Measurements from ENCODE around the gene CYSTM1. TPM values are rescaled to one million over a fixed set of nuclear protein-coding genes. Genes with fewer than 3 reads are reported as not detected.

Gene CYSTM1
- polyA plus RNA-seq, 2 of the 4 experiments (the other 2 are of a cell fraction): 76.8 to 103 TPM

GRCh38 chr5:140152022-140152999, 22.7 kb upstream of the CYSTM1 start:
- no peak for ATAC-seq

GRCh38 chr5:140153255-140153654, 21.7 kb upstream of the CYSTM1 start:
- CTCF ChIA-PET: interaction anchor here (1.1 to 12.9 kb wide), 8 partner anchors 9 to 110 kb away, joined by 3 to 149 read pairs (median 4); partner anchors contain the start of gene NRG2
- Histone ChIP-seq H3K4me3 (no peak overlapping the region), H3K9me3 (no peaks in the 10 kb centered on the region), H3K27ac (no peak overlapping the region), H3K4me2 (no peak overlapping the region), H3K4me1 (peaks cover 4% of the 10 kb centered on the region; the same call in 1 of the 3 replicates)
- TF ChIP-seq MAFK (IDR thresholded peaks at IDR 0.05; ENCODE audit: partially characterized antibody) (no peak), NFE2L2 (conservative IDR thresholded peaks at IDR 0.05; ENCODE audit: low read length) (no peak), CBX8 (IDR thresholded peaks at IDR 0.05) (no peak), ZSCAN20 (CRISPR knock-in tag; IDR thresholded peaks at IDR 0.05) (no peak), FOSL2 (IDR thresholded peaks at IDR 0.05) (no peak), FOSL2 (CRISPR knock-in tag; IDR thresholded peaks at IDR 0.05) (no peak), KDM5A (IDR thresholded peaks at IDR 0.05) (no peak), JUNB (IDR thresholded peaks at IDR 0.05) (no peak), RARB (CRISPR knock-in tag; IDR thresholded peaks at IDR 0.05) (no peak), HOXA7 (CRISPR knock-in tag; IDR thresholded peaks at IDR 0.05) (no peak), HEYL (CRISPR knock-in tag; IDR thresholded peaks at IDR 0.05) (no peak), CHD2 (IDR thresholded peaks at IDR 0.05; ENCODE audit: low read length, partially characterized antibody) (no peak), HMGXB4 (CRISPR knock-in tag; IDR thresholded peaks at IDR 0.05; ENCODE audit: borderline replicate concordance) (no peak), CHD4 (IDR thresholded peaks at IDR 0.05; ENCODE audit: borderline replicate concordance) (no peak), EHF (CRISPR knock-in tag; IDR thresholded peaks at IDR 0.05) (no peak), ZC3H11A (IDR thresholded peaks at IDR 0.05) (no peak), ZFP36 (IDR thresholded peaks at IDR 0.05; ENCODE audit: borderline replicate concordance, partially characterized antibody) (no peak), FOSB (CRISPR knock-in tag; IDR thresholded peaks at IDR 0.05) (no peak), SMC3 (IDR thresholded peaks at IDR 0.05) (no peak), BHLHE40 (IDR thresholded peaks at IDR 0.05; ENCODE audit: low read depth, low read length) (no peak)
- WGBS (ENCODE audit: missing lambda C conversion rate): 71% methylated on average over 7 of the region's 7 CpGs
- DNase-seq (ENCODE audit: low read depth in 1 of 2, low spot score in 1 of 2): no peak
- POLR2A ChIA-PET: no interaction called here
- no peak for ATAC-seq
- no peak for FAIRE-seq

More at GRCh38 chr5:140152022-140152999, 22.7 kb upstream of the CYSTM1 start:
- no peak overlapping the region for H3K27ac ChIP-seq
- peaks cover 4% of the 10 kb centered on the region; the same call in 1 of the 3 replicates for H3K4me1 ChIP-seq
- no peaks in the 10 kb centered on the region for H3K9me3 ChIP-seq
- ChIA-PET CTCF (interaction anchor here (0.8 to 12.9 kb wide), 8 partner anchors 8 to 80 kb away, joined by 3 to 149 read pairs (median 4); no protein-coding TSS in a partner anchor), POLR2A (no interaction called here)
- DNase-seq (ENCODE audit: low read depth in 1 of 2, low spot score in 1 of 2): no peak
- WGBS (ENCODE audit: missing lambda C conversion rate): 74% methylated on average over 20 of the region's 23 CpGs
- FAIRE-seq: no peak
- no peak overlapping the region for H3K4me2 ChIP-seq
- no peak overlapping the region for H3K4me3 ChIP-seq
- TF ChIP-seq NFE2L2 (conservative IDR thresholded peaks at IDR 0.05; ENCODE audit: low read length) (no peak), FOSB (CRISPR knock-in tag; IDR thresholded peaks at IDR 0.05) (no peak), RCOR1 (IDR thresholded peaks at IDR 0.05; ENCODE audit: low read depth, low read length) (no peak)

- H3K4me2 ChIP-seq: no peak overlapping the region
- H3K4me3 ChIP-seq: no peak overlapping the region
- ChIA-PET POLR2A (no interaction called here), CTCF (interaction anchor here (1.0 to 12.9 kb wide), 12 partner anchors 10 to 379 kb away, joined by 3 to 149 read pairs (median 4); partner anchors contain the start of gene NRG2)
- WGBS (ENCODE audit: missing lambda C conversion rate): 60% methylated on average over 8 of the region's 8 CpGs
- no peak for DNase-seq (ENCODE audit: low read depth in 1 of 2, low spot score in 1 of 2)
- FAIRE-seq: no peak
- no peak overlapping the region for H3K27ac ChIP-seq
- no peaks in the 10 kb centered on the region for H3K9me3 ChIP-seq
- peaks cover 4% of the 10 kb centered on the region; the same call in 1 of the 3 replicates for H3K4me1 ChIP-seq
- no peak for ATAC-seq
- no peak for TF ChIP-seq NFE2L2 (conservative IDR thresholded peaks at IDR 0.05; ENCODE audit: low read length)
- no peak for TF ChIP-seq RNF2 (IDR thresholded peaks at IDR 0.05; ENCODE audit: borderline replicate concordance, low read depth)
- no peak for TF ChIP-seq HEYL (CRISPR knock-in tag; IDR thresholded peaks at IDR 0.05)
- no peak for TF ChIP-seq ESRRA (IDR thresholded peaks at IDR 0.05; ENCODE audit: borderline replicate concordance, low read length)
- no peak for TF ChIP-seq ATOH8 (CRISPR knock-in tag; IDR thresholded peaks at IDR 0.05; ENCODE audit: low read depth)
- TF ChIP-seq BCL3 (IDR thresholded peaks at IDR 0.05): no peak
- TF ChIP-seq PBX3 (IDR thresholded peaks at IDR 0.05): no peak
- no peak for TF ChIP-seq MAX (IDR thresholded peaks at IDR 0.05)
- TF ChIP-seq GATA3 (IDR thresholded peaks at IDR 0.05; ENCODE audit: borderline replicate concordance): no peak
- no peak for TF ChIP-seq CHD4 (IDR thresholded peaks at IDR 0.05; ENCODE audit: borderline replicate concordance)
Measured at GRCh38 chr5:140153905-140154304, 21.1 kb upstream of the CYSTM1 start.

All from A549 (cell line).